Spleen (tissue), 7 donors: Measurements from ENCODE around the gene STK17A.
"Not testable (repeated sequence)": the region's sequence is repeated elsewhere in the genome, so short reads cannot be mapped to it uniquely, and the experiment has no call there.

Source experiments
- POLR2A ChIP-seq, 3 donors: fragments of 450-650 bp; IDR thresholded peaks; one replicate each; pipeline ENCODE4 v1.5.1; 2017; ENCODE audit warnings: antibody characterized with exemption in 3 of 3, mild to moderate bottlenecking in 1 of 3
- POLR2AphosphoS5 ChIP-seq, 3 donors: sonication (generic); formaldehyde crosslinking; IDR thresholded peaks; one replicate each; pipeline ENCODE4 v1.5.1; 2017; ENCODE audit warnings: antibody characterized with exemption in 3 of 3
- TF ChIP-seq, protein P1 (sequence below), 11 experiments: fragments of 200-600 bp in 7 of 11; fragments of 450-650 bp in 4 of 11; sonication (generic) in 4 of 11; IDR thresholded peaks in 8 of 11; conservative IDR thresholded peaks in 3 of 11; 1 replicate in 7 of 11; 2 replicates in 4 of 11; pipeline versions ENCODE4 v1.4.0 to v1.8.0; 2016 to 2021; ENCODE audit warnings: antibody characterized with exemption in 11 of 11, inconsistent platforms in 4 of 11, mild to moderate bottlenecking in 1 of 11
- donor health status: DM: no; HTN: no; CAD: no; lungs with moderate emphysema.
- donor health status: DM: no; HTN: no; CAD: no.
- donor health status: DM: no; HTN: no; CAD: no.

DNA sequence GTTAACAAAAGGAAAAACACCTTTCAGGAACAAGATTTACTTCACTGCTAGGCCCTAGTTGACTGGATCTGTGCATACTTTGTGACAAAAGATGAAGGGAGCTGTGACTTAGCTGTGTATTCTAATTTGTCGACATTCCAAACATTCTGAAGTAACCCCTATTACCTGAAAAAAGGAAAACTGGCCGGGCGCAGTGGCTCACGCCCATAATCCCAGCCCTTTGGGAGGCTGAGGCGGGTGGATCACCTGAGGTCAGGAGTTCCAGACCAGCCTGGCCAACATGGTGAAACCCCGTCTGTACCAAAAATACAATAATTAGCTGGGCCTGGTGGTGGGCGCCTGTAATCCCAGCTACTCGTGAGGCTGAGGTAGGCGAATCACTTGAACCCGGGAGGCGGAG, 1.8 kb downstream of the STK17A start:
- TF ChIP-seq, protein P1, sequence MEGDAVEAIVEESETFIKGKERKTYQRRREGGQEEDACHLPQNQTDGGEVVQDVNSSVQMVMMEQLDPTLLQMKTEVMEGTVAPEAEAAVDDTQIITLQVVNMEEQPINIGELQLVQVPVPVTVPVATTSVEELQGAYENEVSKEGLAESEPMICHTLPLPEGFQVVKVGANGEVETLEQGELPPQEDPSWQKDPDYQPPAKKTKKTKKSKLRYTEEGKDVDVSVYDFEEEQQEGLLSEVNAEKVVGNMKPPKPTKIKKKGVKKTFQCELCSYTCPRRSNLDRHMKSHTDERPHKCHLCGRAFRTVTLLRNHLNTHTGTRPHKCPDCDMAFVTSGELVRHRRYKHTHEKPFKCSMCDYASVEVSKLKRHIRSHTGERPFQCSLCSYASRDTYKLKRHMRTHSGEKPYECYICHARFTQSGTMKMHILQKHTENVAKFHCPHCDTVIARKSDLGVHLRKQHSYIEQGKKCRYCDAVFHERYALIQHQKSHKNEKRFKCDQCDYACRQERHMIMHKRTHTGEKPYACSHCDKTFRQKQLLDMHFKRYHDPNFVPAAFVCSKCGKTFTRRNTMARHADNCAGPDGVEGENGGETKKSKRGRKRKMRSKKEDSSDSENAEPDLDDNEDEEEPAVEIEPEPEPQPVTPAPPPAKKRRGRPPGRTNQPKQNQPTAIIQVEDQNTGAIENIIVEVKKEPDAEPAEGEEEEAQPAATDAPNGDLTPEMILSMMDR (IDR thresholded peaks at IDR 0.05 in 8 of 11, conservative IDR thresholded peaks at IDR 0.05 in 3 of 11): not testable (repeated sequence)
- not testable (repeated sequence) for TF ChIP-seq POLR2A, POLR2AphosphoS5 (IDR thresholded peaks at IDR 0.05)
